Fibroblast of mammary gland (primary cell): ENCODE measurements around the gene CNNM1.

Experiments
- DNase-seq: peaks from one replicate; pipeline ENCODE4 v3.0.0-alpha.2; 2010; ENCODE audit warnings: low read depth
- H3K4me3 ChIP-seq: 2 replicates; pipeline ENCODE4 v1.5.1; 2011; ENCODE audit warnings: low read depth, mild to moderate bottlenecking, low read length, moderate library complexity; ENCODE audit not compliant: control insufficient read depth
- TF ChIP-seq, protein P1 (sequence below): conservative IDR thresholded peaks from 2 replicates; pipeline ENCODE4 v1.5.1; 2011; ENCODE audit warnings: low read depth, low read length, inconsistent platforms; ENCODE audit not compliant: control insufficient read depth, insufficient read depth

The CNNM1 gene

DNA sequence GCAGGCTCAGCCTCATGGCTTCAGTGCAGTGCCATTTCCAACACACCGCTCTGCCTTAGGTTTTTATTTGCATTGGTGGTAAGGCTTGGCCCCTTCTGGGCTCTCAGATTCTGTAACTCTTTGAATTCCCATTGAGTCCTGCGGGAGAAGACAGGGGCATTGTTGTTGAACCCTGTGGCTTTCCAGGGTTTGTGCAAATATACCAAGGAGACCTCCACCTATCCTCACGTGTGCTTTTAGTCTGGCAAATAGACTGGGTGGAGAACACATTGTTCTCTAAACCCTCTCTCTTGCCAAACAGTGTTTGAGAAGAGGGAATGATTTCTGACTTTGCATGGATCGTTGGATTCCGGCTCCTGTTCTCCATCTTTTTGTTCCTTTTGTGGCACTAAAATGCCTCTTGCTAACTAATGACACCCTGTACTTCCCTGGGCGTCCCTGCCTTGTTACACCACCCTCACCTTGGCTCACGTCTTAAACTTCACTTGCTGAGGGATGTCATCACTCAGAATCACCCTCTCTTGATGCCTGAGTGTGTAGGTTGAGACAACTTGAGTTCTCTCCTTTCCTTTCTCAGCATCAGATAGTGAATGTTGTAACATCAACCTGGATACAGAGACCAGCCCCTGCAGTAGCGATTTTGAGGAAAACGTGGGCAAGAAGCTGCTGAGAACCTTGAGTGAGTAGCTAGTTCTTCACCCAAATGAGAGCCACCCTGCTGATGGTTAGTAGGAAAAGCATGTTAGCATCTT, 60.7 kb downstream of the CNNM1 start:
- TF ChIP-seq, protein P1, sequence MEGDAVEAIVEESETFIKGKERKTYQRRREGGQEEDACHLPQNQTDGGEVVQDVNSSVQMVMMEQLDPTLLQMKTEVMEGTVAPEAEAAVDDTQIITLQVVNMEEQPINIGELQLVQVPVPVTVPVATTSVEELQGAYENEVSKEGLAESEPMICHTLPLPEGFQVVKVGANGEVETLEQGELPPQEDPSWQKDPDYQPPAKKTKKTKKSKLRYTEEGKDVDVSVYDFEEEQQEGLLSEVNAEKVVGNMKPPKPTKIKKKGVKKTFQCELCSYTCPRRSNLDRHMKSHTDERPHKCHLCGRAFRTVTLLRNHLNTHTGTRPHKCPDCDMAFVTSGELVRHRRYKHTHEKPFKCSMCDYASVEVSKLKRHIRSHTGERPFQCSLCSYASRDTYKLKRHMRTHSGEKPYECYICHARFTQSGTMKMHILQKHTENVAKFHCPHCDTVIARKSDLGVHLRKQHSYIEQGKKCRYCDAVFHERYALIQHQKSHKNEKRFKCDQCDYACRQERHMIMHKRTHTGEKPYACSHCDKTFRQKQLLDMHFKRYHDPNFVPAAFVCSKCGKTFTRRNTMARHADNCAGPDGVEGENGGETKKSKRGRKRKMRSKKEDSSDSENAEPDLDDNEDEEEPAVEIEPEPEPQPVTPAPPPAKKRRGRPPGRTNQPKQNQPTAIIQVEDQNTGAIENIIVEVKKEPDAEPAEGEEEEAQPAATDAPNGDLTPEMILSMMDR, result no peak
- DNase-seq, result no peak
- H3K4me3 ChIP-seq, result no peak overlapping the region

DNA sequence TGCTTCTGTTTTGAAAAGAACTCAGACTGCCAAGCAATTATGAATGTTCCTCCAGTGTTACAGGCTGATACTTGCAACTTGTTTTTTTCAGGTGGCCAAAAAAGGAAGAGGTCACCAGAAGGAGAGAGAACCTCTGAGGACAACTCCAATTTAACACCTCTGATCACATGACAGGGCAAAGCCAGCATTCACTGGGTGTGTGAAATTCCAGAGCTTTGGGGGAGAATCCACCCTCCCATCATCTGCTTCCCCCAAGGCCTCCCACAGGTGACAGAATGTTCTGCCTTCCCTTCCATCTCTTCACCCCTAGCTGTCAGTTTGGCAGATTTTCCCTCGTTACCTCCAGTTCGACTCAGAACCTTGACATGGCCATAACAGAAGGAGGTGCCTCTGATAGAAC, 62.2 kb downstream of the CNNM1 start:
- TF ChIP-seq, protein P1, result no peak
- DNase-seq, result no peak
- no peak overlapping the region for H3K4me3 ChIP-seq

DNA sequence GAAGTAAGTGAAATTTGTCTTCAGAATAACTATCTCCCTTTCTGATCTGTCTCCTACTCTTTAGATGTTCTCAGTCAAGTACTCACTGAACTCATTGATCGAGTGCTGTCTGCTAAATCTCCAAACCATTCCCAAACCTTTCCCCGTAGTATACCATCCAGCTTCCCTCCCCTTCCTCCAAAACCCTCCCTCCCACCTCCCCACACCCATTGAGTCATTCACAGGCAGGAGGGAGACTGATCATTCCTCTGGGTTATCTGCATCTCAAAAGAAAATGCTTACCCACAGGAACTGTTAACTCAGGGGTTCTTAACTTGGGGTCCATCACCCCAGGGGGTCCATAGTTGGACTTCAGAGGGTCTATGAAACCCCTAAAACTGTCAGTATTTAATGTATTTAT, 63.9 kb downstream of the CNNM1 start:
- DNase-seq, result no peak
- TF ChIP-seq, protein P1, result no peak
- H3K4me3 ChIP-seq, result no peak overlapping the region

DNA sequence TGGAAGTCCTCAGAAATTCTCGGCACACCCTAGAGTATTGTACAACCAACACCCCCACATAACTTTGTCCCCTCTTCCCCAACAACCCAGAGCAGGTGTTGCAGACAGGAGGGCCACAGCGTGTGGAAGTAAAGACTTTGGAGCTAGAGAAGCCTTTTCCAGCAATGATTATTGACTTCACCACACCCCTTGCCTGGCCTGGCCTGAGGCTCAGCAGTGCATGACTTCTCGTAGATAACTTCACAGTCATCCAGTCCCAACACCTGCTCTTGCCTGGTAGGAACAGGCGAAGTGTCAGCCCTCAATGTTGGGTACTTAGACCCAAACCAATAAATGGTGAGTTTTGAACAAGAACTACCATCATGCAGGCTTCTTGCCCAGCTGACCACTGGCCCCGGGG, 64.5 kb downstream of the CNNM1 start:
- no peak for DNase-seq
- H3K4me3 ChIP-seq, result no peak overlapping the region
- TF ChIP-seq, protein P1, result no peak

DNA sequence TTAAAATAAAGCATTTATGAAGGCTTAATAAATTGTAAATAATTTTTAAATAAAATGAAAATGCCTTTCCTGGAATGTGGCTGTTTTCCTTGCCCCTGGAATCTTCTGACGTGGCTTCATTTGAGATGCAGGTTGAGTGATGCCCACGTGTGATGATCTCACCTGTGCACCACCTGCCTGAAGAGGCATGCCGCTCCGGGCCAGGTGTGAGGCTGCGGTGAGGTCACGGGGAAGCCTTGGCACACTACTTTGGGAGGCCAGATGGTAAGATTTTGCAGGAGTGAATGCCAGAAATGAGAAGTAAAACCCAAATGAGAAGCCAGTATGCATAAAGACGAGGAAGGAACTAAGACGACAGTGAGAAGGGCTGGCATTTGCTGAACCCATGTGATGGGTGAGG, 65.1 kb downstream of the CNNM1 start:
- TF ChIP-seq, protein P1, result no peak
- DNase-seq, result no peak
- no peak overlapping the region for H3K4me3 ChIP-seq

DNA sequence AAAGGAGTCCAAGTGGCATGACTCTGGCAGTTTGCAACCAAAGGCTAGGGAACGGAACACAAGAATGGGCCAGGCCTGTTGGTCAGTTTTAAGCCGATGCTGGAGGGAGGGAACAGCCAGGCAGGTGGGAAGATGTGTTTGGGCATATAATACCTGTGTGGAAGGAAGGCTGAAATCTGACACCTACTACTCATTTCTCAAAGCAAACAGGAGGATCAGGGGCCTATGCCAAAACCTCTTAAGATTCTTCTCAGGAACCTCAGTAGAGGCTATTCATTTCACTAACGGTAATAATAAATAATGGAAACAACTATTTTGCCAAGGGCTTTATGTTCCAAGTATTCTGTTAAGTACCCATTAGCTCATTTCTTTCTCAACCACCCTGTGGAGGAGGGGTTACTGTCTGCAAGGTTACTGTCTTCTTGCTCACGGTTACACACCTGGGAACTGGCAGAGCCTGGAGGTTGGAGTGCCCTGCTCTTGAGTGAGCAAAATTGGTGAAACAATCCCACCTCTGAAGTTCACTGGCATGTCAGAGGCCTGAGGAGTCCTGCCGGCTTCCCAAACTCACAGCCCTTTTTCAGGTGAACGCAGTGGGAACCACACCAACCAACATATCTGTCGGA, 65.7 kb downstream of the CNNM1 start:
- H3K4me3 ChIP-seq, result no peak overlapping the region
- DNase-seq, result no peak
- TF ChIP-seq, protein P1, result no peak
